CD14-positive monocyte (primary cell): ENCODE data around the gene RBM19. TPM values are rescaled to one million over a fixed set of nuclear protein-coding genes. Genes with fewer than 3 reads are reported as not detected.

ENCODE experiments used
- DNase-seq, 3 donors: peaks; one replicate each; pipeline ENCODE4 v3.0.0-alpha.2; 2011 to 2022
- H2AFZ ChIP-seq: 2 replicates; pipeline ENCODE4 v1.6.0; 2012; ENCODE audit warnings: mild to moderate bottlenecking, low read depth, low read length, inconsistent platforms; ENCODE audit not compliant: insufficient read depth, poor library complexity, severe bottlenecking
- H3K27ac ChIP-seq, 2 donors: 1 replicate in 1 of 2; 2 replicates in 1 of 2; pipeline ENCODE4 v1.5.1; 2012 to 2013; ENCODE audit warnings: low read length in 2 of 2, control low read depth in 1 of 2, inconsistent platforms in 1 of 2, low read depth in 1 of 2, mild to moderate bottlenecking in 1 of 2
- H3K27me3 ChIP-seq, 2 donors: one replicate each; pipeline versions ENCODE4 v1.6.0 to v1.6.1; 2011 to 2013; ENCODE audit warnings: low read length in 2 of 2; ENCODE audit not compliant: control insufficient read depth in 2 of 2, insufficient read depth in 2 of 2
- H3K36me3 ChIP-seq, 2 donors: replicated peaks in 1 of 2; 1 replicate in 1 of 2; 2 replicates in 1 of 2; pipeline versions ENCODE4 v1.5.1 to v1.6.1; 2012 to 2013; ENCODE audit warnings: low read length in 2 of 2, control low read depth in 1 of 2, inconsistent platforms in 1 of 2, mild to moderate bottlenecking in 1 of 2; ENCODE audit not compliant: insufficient read depth in 2 of 2, control insufficient read depth in 1 of 2
- H3K4me1 ChIP-seq, 2 donors: 1 replicate in 1 of 2; 2 replicates in 1 of 2; pipeline versions ENCODE4 v1.5.1 to v1.6.1; 2012 to 2013; ENCODE audit warnings: low read length in 2 of 2, control low read depth in 1 of 2, inconsistent platforms in 1 of 2, mild to moderate bottlenecking in 1 of 2, moderate library complexity in 1 of 2; ENCODE audit not compliant: insufficient read depth in 2 of 2, control insufficient read depth in 1 of 2
- H3K4me2 ChIP-seq: replicated peaks from 2 replicates; pipeline ENCODE3; 2012; ENCODE audit warnings: low read length, moderate library complexity, mild to moderate bottlenecking; ENCODE audit not compliant: poor library complexity, severe bottlenecking; ENCODE audit errors: extremely low read depth
- H3K4me3 ChIP-seq, 3 experiments: fragments of 200-600 bp in 1 of 3; sonication (generic) in 1 of 3; replicated peaks in 1 of 3; 1 replicate in 2 of 3; 2 replicates in 1 of 3; pipeline ENCODE4 v1.5.1; 2011 to 2013; ENCODE audit warnings: low read length in 3 of 3, mild to moderate bottlenecking in 3 of 3, control low read depth in 2 of 3, low read depth in 2 of 3, inconsistent platforms in 1 of 3, moderate library complexity in 1 of 3
- H3K79me2 ChIP-seq: 2 replicates; pipeline ENCODE4 v1.6.0; 2012; ENCODE audit warnings: mild to moderate bottlenecking, control low read depth, inconsistent platforms, low read length, moderate library complexity; ENCODE audit not compliant: insufficient read depth
- H3K9ac ChIP-seq: 2 replicates; pipeline ENCODE4 v1.6.0; 2017; ENCODE audit warnings: low read length, mild to moderate bottlenecking; ENCODE audit not compliant: insufficient read depth, poor library complexity, severe bottlenecking
- H3K9me3 ChIP-seq, 2 donors: replicated peaks in 1 of 2; 1 replicate in 1 of 2; 2 replicates in 1 of 2; pipeline versions ENCODE4 v1.5.1 to v1.6.1; 2012 to 2013; ENCODE audit warnings: low read length in 2 of 2, control low read depth in 1 of 2; ENCODE audit not compliant: control insufficient read depth in 1 of 2, insufficient read depth in 1 of 2
- H4K20me1 ChIP-seq: 2 replicates; pipeline ENCODE4 v1.6.0; 2012; ENCODE audit warnings: mild to moderate bottlenecking, low read length, control low read depth, moderate library complexity; ENCODE audit not compliant: insufficient read depth
- H3K27ac Mint-ChIP-seq, 7 donors: one replicate each; pipeline ENCODE4 v1.8.0; 2020; ENCODE audit warnings: mild to moderate bottlenecking in 7 of 7, mixed read lengths in 7 of 7, moderate library complexity in 6 of 7, inconsistent platforms in 2 of 7
- H3K27me3 Mint-ChIP-seq, 3 donors: one replicate each; pipeline ENCODE4 v1.8.0; 2021 to 2022; ENCODE audit warnings: low read depth in 3 of 3, mild to moderate bottlenecking in 3 of 3, mixed read lengths in 3 of 3, moderate library complexity in 3 of 3, inconsistent platforms in 1 of 3
- H3K36me3 Mint-ChIP-seq, 2 donors: one replicate each; pipeline ENCODE4 v1.8.0; 2020; ENCODE audit warnings: mixed read lengths in 2 of 2, inconsistent platforms in 1 of 2, mild to moderate bottlenecking in 1 of 2
- H3K4me1 Mint-ChIP-seq: one replicate; pipeline ENCODE4 v1.8.0; 2020; ENCODE audit warnings: mild to moderate bottlenecking, mixed read lengths
- H3K4me3 Mint-ChIP-seq, 2 donors: one replicate each; pipeline ENCODE4 v1.8.0; 2020; ENCODE audit warnings: mild to moderate bottlenecking in 2 of 2, mixed read lengths in 2 of 2, moderate library complexity in 1 of 2
- H3K9me3 Mint-ChIP-seq, 7 donors: one replicate each; pipeline ENCODE4 v1.8.0; 2020 to 2022; ENCODE audit warnings: mixed read lengths in 7 of 7, mild to moderate bottlenecking in 6 of 7, moderate library complexity in 6 of 7, inconsistent platforms in 2 of 7
- WGBS: methylation state at CpG from one replicate; pipeline ENCODE4 v1.1.5; 2013; ENCODE audit warnings: missing lambda C conversion rate; ENCODE audit not compliant: insufficient coverage; 5-methylcytosine and 5-hydroxymethylcytosine counted together
- intact Hi-C, 2 donors: fragments of 100-400 bp; cut with micrococcal nuclease; formaldehyde crosslinking; loops; one replicate each; pipeline versions ENCODE4 v1.15.0 to v1.15.1; 2023
- polyA plus RNA-seq, 3 donors: library from polyadenylated mRNA; depleted of rRNA in 1 of 3; unstranded in 2 of 3; stranded (reverse) in 1 of 3; fragments of 300-500 nt in 2 of 3; fragments of >200 nt in 1 of 3; fragmentation: Illumina TruSeq in 2 of 3; gene quantifications; 1 replicate in 2 of 3; 2 replicates in 1 of 3; pipeline ENCODE4 v1.2.3, GENCODE V29; 2012 to 2021
- TF ChIP-seq, protein P1 (sequence below): fragments of 200-600 bp; IDR thresholded peaks from one replicate; pipeline ENCODE4 v1.8.0; 2022; ENCODE audit warnings: antibody characterized with exemption, mild to moderate bottlenecking

Gene RBM19
- polyA plus RNA-seq, 3 donors: 2.1 to 30.4 (median 2.2) TPM

DNA sequence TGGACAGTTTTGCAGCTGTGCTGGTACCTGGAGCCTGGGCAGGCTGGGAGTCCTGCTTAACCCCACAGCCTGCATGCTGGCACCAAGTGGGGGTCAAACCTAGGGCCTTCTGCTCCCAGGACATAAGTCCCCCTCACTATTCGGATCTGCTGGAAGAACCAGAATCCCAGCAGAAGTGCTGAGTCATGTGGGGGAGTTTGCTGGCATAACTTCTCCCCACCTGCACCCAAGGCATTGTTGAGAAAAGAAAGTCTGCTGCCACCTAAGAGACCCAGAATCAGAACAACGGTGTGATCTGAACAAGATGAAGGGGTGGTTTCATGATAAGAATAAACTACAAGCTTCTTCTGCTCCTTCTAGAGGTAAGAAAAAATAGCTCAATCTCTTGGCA, 102.7 kb downstream of the RBM19 start:
- Histone ChIP-seq H3K4me3 (no peak overlapping the region), H4K20me1 (no peaks in the 10 kb centered on the region), H3K27me3 (no peaks in the 10 kb centered on the region), H2AFZ (no peak overlapping the region), H3K36me3 (peaks cover 0 to 4% of the 10 kb centered on the region in 2 donors), H3K79me2 (no peaks in the 10 kb centered on the region), H3K9me3 (no peaks in the 10 kb centered on the region), H3K4me2 (no peak overlapping the region), H3K4me1 (peaks cover 30 to 42% of the 10 kb centered on the region in 2 donors), H3K27ac (no peak overlapping the region), H3K9ac (no peak overlapping the region)
- TF ChIP-seq, protein P1, sequence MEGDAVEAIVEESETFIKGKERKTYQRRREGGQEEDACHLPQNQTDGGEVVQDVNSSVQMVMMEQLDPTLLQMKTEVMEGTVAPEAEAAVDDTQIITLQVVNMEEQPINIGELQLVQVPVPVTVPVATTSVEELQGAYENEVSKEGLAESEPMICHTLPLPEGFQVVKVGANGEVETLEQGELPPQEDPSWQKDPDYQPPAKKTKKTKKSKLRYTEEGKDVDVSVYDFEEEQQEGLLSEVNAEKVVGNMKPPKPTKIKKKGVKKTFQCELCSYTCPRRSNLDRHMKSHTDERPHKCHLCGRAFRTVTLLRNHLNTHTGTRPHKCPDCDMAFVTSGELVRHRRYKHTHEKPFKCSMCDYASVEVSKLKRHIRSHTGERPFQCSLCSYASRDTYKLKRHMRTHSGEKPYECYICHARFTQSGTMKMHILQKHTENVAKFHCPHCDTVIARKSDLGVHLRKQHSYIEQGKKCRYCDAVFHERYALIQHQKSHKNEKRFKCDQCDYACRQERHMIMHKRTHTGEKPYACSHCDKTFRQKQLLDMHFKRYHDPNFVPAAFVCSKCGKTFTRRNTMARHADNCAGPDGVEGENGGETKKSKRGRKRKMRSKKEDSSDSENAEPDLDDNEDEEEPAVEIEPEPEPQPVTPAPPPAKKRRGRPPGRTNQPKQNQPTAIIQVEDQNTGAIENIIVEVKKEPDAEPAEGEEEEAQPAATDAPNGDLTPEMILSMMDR: no peak
- peaks cover 49% of the 10 kb centered on the region for H3K4me1 Mint-ChIP-seq
- H3K36me3 Mint-ChIP-seq: peaks cover 15 to 25% of the 10 kb centered on the region in 2 donors
- peaks cover 0 to 1% (median 0%) of the 10 kb centered on the region in 3 donors for H3K27me3 Mint-ChIP-seq
- peak overlapping the region in 1 of 7 donors; percentile 38 for H3K27ac Mint-ChIP-seq
- DNase-seq: no peak
- WGBS: no CpG with 5 or more reads among the region's 2 CpGs
- H3K4me3 Mint-ChIP-seq: no peak overlapping the region
- intact Hi-C loops: no loop called here
- no peaks in the 10 kb centered on the region for H3K9me3 Mint-ChIP-seq

DNA sequence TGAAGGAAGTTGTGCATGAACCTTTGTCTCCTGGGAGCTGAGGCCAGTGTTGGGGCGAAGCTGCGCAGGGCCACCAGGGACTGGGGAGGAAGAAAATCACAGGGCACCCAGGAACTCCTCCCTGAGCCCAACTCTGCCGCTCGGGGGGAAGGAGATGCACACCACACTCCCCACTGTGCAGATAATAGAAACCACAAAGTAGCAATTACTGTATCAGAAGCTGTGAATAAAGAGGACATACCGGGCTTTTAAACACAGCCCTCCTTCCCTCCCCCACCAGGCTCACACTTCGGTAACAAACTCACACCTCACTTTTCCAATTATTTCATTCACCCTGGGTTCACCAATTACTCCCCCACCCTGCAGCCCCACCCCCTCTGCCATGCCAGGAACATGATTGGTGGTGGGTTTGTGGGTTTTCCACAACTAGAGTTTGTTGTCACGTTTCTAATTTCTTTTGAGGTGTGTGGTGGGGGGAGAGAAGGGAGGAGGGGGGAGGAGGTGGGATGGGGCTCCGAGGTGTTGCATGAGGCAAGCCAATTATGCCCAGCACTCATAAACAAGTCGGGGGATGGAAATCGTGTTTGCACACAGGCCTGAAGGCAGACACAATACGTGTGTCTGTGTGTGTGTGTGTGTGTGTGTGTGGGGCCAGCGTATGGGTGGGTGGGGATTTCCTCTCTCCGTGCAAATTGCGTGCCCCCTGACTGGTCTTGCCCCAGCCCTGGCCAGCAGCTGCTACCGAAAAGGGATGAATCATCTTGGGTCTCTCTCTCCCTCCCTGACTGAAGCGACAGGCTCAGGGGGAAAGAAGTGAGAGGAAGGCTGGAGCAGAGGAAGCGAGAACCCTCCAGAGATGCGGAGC, 103.3 kb downstream of the RBM19 start:
- no peak overlapping the region for H3K4me3 ChIP-seq
- H3K36me3 Mint-ChIP-seq: peaks cover 16 to 27% of the 10 kb centered on the region in 2 donors
- peak overlapping the region in 1 of 7 donors; percentile 38 for H3K27ac Mint-ChIP-seq
- peaks cover 30 to 42% of the 10 kb centered on the region in 2 donors for H3K4me1 ChIP-seq
- intact Hi-C loops: no loop called here
- H4K20me1 ChIP-seq: no peaks in the 10 kb centered on the region
- TF ChIP-seq, protein P1: no peak
- H2AFZ ChIP-seq: no peak overlapping the region
- no peaks in the 10 kb centered on the region for H3K9me3 Mint-ChIP-seq
- H3K4me1 Mint-ChIP-seq: peaks cover 50% of the 10 kb centered on the region
- 5% methylated on average over 10 of the region's 18 CpGs for WGBS
- H3K9me3 ChIP-seq: no peaks in the 10 kb centered on the region
- H3K27me3 Mint-ChIP-seq: peaks cover 0 to 1% (median 1%) of the 10 kb centered on the region in 3 donors
- peaks cover 0 to 10% of the 10 kb centered on the region in 2 donors for H3K36me3 ChIP-seq
- H3K4me3 Mint-ChIP-seq: no peak overlapping the region
- no peak overlapping the region for H3K27ac ChIP-seq
- H3K27me3 ChIP-seq: no peaks in the 10 kb centered on the region
- H3K9ac ChIP-seq: no peak overlapping the region
- H3K4me2 ChIP-seq: no peak overlapping the region
- no peaks in the 10 kb centered on the region for H3K79me2 ChIP-seq
- peak in 1 of 3 donors; percentile 45 for DNase-seq
